Measurements from ENCODE around the gene HOATZ. TPM values are rescaled to one million over a fixed set of nuclear protein-coding genes. Genes with fewer than 3 reads are reported as not detected.

Gene HOATZ
- polyA plus RNA-seq, 1 experiment: 0.31 TPM

GRCh38 chr11:111530091-111530490 is 15.5 kb downstream of the HOATZ start:
- Histone ChIP-seq H3K9me3 (ENCODE audit: control insufficient read depth, insufficient read depth, low read length) (no peaks in the 10 kb centered on the region), H3K4me3 (ENCODE audit: low read depth, low read length) (no peak overlapping the region), H3K27me3 (ENCODE audit: control insufficient read depth, insufficient read depth, low read length) (no peaks in the 10 kb centered on the region), H3K27ac (ENCODE audit: low read depth, low read length) (no peak overlapping the region)
- no peak for DNase-seq (ENCODE audit: low read depth, low spot score)
- CTCF ChIA-PET: no interaction called here
- POLR2A ChIA-PET: no interaction called here
- TF ChIP-seq CTCF (IDR thresholded peaks at IDR 0.05; ENCODE audit: low read depth, low read length): no peak

- POLR2A ChIA-PET: interaction anchor here (1.0 kb wide), 1 partner anchor 11 kb away, joined by 8 read pairs; no protein-coding TSS in a partner anchor
- H3K27ac ChIP-seq (ENCODE audit: low read depth, low read length): no peak overlapping the region
- CTCF ChIA-PET: interaction anchor here (0.6 kb wide), 1 partner anchor 753 kb away, joined by 3 read pairs; no protein-coding TSS in a partner anchor
- no peak overlapping the region for H3K4me3 ChIP-seq (ENCODE audit: low read depth, low read length)
- no peaks in the 10 kb centered on the region for H3K9me3 ChIP-seq (ENCODE audit: control insufficient read depth, insufficient read depth, low read length)
- no peaks in the 10 kb centered on the region for H3K27me3 ChIP-seq (ENCODE audit: control insufficient read depth, insufficient read depth, low read length)
- TF ChIP-seq CTCF (IDR thresholded peaks at IDR 0.05; ENCODE audit: low read depth, low read length): no peak
- no peak for DNase-seq (ENCODE audit: low read depth, low spot score)
These were observed 16.6 kb downstream of the HOATZ start for GRCh38 chr11:111531136-111531535.

- no peaks in the 10 kb centered on the region for H3K27me3 ChIP-seq (ENCODE audit: control insufficient read depth, insufficient read depth, low read length)
- POLR2A ChIA-PET: interaction anchor here (1.0 kb wide), 1 partner anchor 10 kb away, joined by 8 read pairs; no protein-coding TSS in a partner anchor
- peak; percentile 71 for DNase-seq (ENCODE audit: low read depth, low spot score)
- no peak for TF ChIP-seq CTCF (IDR thresholded peaks at IDR 0.05; ENCODE audit: low read depth, low read length)
- H3K27ac ChIP-seq (ENCODE audit: low read depth, low read length): peak overlapping the region; percentile 58
- no peaks in the 10 kb centered on the region for H3K9me3 ChIP-seq (ENCODE audit: control insufficient read depth, insufficient read depth, low read length)
- CTCF ChIA-PET: interaction anchor here (0.6 kb wide), 1 partner anchor 754 kb away, joined by 3 read pairs; no protein-coding TSS in a partner anchor
- H3K4me3 ChIP-seq (ENCODE audit: low read depth, low read length): no peak overlapping the region
These were observed 17.2 kb downstream of the HOATZ start for GRCh38 chr11:111531687-111532364.

GRCh38 chr11:111532365-111532709 is 17.8 kb downstream of the HOATZ start:
- TF ChIP-seq CTCF (IDR thresholded peaks at IDR 0.05; ENCODE audit: low read depth, low read length): no peak
- Histone ChIP-seq H3K4me3 (ENCODE audit: low read depth, low read length) (no peak overlapping the region), H3K9me3 (ENCODE audit: control insufficient read depth, insufficient read depth, low read length) (no peaks in the 10 kb centered on the region), H3K27ac (ENCODE audit: low read depth, low read length) (no peak overlapping the region), H3K27me3 (ENCODE audit: control insufficient read depth, insufficient read depth, low read length) (no peaks in the 10 kb centered on the region)
- CTCF ChIA-PET: no interaction called here
- DNase-seq (ENCODE audit: low read depth, low spot score): no peak
- POLR2A ChIA-PET: interaction anchor here (0.6 kb wide), 1 partner anchor 635 kb away, joined by 3 read pairs; no protein-coding TSS in a partner anchor

GRCh38 chr11:111535281-111535680 is 20.7 kb downstream of the HOATZ start:
- Histone ChIP-seq H3K9me3 (ENCODE audit: control insufficient read depth, insufficient read depth, low read length) (no peaks in the 10 kb centered on the region), H3K4me3 (ENCODE audit: low read depth, low read length) (no peak overlapping the region), H3K27me3 (ENCODE audit: control insufficient read depth, insufficient read depth, low read length) (no peaks in the 10 kb centered on the region), H3K27ac (ENCODE audit: low read depth, low read length) (no peak overlapping the region)
- TF ChIP-seq CTCF (IDR thresholded peaks at IDR 0.05; ENCODE audit: low read depth, low read length): no peak
- no peak for DNase-seq (ENCODE audit: low read depth, low spot score)
- ChIA-PET CTCF (no interaction called here), POLR2A (no interaction called here)
